Activated T-cell treated with anti-CD3 and anti-CD28 coated beads for 24 hours (primary cell): ENCODE data around the gene KLLN.
"Not testable (repeated sequence)": the region's sequence is repeated elsewhere in the genome, so short reads cannot be mapped to it uniquely, and the experiment has no call there.

Experiments
- DNase-seq: peaks from one replicate; pipeline ENCODE4 v3.0.0-alpha.2; 2020; ENCODE audit warnings: low read depth

The KLLN gene, protein sequence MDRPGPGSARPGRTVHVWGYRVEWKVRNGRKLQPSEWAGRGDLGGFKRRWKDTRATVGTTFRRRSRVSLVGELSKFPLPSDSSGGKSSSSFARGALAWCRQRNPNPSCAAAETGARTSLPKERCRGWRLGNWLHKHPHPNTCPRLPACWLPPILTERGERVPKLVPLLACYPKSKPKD

GRCh38 chr10:87863053-87863943 lies at the start of gene KLLN, which contains the start of gene PTEN:
TSS of gene KLLN (minus strand) at chr10:87863533. CDS start at chr10:87862487, 1,046 bp downstream.
TSS of gene PTEN (plus strand) at chr10:87863625. CDS start at chr10:87864470, 845 bp downstream.
- peak; percentile 78 for DNase-seq

GRCh38 chr10:87903396-87903795 lies 40.1 kb upstream of the KLLN start:
- DNase-seq, result not testable (repeated sequence)

DNA sequence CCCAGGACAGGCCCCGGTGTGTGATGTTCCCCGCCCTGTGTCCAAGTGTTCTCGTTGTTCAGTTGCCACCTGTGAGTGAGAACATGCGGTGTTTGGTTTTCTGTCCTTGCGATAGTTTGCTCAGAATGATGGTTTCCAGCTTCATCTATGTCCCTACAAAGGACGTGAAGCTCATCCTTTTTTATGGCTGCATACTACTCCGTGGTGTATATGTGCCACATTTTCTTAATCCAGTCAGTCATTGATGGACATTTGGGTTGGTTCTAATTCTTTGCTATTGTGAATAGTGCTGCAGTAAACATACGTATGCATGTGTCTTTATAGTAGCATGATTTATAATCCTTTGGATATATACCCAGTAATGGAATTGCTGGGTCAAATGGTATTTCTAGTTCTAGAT lies 34.6 kb upstream of the KLLN start:
- DNase-seq, result not testable (repeated sequence)

- no peak for DNase-seq
Observed at GRCh38 chr10:87896216-87896615, 32.9 kb upstream of the KLLN start.

GRCh38 chr10:87895430-87895829 lies 32.1 kb upstream of the KLLN start:
- DNase-seq, result no peak

DNA sequence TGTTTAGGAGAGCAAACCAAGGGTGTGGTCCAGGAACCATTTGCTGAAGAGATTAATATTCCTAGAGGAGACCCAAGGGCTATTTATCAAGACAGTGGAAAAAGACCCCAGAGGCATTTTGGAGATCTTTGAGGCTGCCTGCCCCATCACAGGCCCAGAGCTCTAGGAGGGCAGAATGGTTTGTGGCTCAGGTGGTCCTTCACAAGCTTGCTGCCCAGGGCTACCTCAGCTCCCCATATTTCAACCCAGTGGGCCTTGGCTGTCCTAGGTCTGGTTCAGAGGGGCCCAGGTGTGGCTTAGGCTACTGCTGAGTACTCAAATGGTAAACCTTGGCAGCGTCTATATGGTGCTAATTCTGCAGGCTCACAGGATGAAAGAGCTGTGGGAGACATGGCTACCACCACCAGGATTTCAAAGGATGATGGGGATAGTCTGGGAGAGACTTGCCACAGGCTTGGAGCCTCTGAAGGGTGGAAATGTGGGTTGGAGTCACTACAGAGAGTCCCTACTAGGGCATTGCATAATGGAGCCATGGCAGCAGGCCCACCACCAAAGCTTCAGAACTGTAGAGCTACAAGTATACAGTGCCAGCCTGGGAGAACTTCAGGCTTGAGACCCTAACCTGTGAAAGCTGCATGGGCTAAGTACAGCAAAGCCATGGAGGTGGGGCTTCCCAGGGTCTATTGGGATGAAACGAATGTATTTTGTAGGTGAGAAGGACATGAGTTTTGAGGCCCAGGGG lies 24.4 kb upstream of the KLLN start:
- DNase-seq, result no peak

GRCh38 chr10:87887146-87887545 lies 23.8 kb upstream of the KLLN start:
- no peak for DNase-seq

DNA sequence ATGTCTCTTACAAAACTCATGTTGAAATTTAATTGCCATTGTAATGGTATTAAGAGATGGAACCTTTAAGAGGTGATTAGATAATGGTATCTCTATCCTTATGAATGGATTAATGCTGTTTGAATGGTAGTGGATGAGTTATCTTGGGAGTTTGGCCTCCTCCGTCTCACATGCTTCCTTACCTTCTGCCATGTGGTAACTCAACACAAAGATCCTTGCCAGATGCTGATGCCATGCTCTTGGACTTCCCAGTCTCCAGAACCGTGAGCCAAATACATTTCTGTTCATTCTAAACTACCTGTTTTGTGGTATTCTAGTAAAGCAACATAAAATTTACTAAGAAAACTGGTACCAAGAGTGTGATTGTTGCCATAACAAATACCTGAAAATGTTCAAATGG lies 23.3 kb upstream of the KLLN start:
- DNase-seq, result no peak

- DNase-seq, result no peak
Observed at GRCh38 chr10:87882555-87883294, 19.4 kb upstream of the KLLN start.

DNA sequence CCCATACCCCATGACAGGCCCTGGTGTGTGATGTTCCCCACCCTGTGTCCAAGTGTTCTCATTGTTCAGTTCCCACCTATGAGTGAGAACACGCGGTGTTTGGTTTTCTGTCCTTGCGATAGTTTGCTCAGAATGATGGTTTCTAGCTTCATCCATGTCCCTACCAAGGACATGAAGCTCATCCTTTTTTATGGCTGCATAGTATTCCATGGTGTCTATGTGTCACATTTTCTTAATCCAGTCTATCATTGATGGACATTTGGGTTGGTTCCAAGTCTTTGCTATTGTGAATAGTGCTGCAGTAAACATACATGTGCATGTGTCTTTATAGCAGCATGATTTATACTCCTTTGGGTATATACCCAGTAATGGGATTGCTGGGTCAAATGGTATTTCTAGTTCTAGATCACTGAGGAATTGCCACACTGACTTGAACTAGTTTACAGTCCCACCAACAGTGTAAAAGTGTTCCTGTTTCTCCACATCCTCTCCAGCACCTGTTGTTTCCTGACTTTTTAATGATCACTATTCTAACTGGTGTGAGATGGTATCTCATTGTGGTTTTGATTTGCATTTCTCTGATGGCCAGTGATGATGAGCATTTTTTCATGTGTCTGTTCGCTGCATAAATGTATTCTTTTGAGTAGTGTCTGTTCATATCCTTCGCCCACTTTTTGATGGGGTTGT lies 18.2 kb upstream of the KLLN start:
- not testable (repeated sequence) for DNase-seq

DNA sequence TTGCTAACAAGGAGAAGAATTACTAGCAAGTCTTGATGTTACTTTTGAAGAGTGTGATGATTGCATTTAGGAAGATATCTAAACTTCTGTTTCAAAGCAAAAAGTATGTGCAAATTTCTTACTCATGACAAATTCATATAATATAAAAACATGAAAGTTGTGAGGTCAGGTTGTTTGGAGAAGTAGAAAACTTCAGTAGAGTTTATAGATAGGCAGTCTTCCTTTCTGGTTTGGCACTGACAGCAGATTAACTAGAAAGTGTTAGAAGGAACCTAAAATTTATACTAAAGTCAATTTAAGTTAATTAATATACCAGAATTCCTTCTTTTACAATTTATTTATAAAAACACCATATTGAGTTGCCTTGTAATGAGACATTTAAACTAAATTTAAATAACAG lies 17.0 kb upstream of the KLLN start:
- no peak for DNase-seq

DNA sequence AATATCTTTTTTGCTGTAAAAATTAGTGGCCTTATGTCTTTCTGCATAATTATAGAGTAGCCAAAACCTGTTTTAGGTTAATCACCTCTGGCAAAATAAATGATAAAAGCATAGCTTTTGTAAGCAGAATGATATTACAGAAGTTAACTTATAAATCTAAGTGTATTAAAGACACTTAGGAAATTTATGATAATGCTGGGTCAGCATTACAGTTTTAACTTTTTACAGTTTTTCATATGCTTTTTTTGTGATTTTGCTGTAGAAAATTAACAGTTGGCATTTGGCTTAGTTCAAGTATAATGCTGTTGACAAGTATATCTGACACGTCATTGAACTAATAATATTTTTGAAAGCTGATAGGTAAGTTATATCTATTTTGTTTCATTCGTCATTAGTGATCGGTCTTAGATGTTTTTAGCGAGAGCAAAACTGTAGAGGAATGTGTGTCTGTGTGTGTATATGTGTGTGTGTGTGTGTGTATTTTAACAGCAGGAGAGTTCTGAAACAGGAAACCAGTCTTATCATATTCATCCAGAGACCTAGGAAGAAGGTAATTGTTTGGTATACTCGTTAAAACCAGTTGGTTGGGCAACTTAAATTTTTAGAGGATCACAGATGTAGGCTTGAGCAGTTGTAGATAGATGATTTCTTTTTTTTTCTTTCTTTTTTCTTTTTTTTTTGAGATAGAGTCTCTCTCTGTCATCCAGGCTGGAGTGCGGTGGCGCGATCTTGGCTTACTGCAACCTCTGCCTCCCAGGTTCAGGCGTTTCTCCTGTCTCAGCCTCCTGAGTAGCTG lies 15.5 kb upstream of the KLLN start:
- DNase-seq, result no peak

DNA sequence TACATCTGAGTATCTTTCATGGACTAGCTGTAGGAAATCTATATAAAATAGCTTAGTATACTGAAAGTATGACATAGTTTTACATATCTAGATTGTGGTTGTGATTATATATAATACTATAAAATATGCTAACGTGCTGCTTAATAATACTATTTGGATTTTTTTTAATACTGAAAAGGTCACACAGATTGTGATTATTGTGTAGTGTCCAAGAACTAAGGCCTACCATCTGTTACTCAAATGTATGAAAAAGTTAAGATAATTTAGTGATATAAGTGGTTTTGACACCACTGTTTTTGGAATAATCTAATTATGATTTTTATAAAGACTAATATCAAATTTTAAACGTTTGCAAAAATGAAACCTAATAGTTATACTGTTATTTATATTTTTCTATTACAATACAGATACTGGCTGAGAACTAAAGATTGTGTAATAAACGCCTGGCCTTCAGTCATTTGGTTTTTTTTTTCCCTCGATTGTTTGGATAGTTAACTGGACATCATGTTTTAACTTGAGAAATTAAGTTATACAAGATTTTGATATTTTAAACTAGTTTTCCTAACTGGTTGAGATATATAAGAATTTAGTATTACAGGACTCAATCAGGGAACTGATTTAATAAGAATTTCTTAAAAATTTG lies 12.7 kb upstream of the KLLN start:
- no peak for DNase-seq

DNA sequence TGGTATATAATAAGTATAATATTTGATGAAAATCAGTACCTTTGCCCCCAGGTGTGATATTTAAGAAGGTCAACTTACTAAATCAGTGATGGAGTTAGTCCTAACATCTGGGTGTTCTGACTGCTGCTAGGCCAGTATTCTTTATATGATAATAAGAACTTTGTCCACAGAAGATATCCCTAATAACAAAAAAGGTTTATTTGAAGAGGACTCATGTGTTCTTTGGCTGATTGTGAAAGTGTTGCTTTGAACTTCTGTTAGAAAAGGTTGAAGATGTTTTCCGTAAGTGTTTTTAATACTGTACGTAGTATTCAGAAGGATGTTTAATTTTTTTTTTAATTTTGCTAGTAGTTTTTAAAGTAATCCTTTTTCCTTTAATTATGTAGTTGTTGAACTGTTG lies 10.3 kb upstream of the KLLN start:
- DNase-seq, result no peak

DNA sequence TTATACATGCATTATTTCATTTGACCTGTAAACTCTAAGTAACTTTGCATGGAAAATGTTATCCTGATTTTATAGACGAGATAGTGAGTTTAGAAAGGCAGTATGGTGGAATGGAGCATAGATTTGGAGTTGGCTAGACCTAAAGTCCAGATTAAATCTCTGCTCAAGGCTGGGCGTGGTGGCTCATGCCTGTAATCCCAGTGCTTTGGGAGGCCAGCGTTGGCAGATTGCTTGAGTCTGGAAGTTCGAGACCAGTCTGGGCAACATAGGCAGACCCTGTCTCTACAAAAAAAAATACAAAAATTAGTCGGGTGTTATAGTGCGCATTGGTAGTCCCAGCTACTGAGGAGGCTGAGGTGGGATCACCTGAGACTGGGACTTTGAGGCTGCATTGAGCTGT lies 9.5 kb upstream of the KLLN start:
- no peak for DNase-seq

DNA sequence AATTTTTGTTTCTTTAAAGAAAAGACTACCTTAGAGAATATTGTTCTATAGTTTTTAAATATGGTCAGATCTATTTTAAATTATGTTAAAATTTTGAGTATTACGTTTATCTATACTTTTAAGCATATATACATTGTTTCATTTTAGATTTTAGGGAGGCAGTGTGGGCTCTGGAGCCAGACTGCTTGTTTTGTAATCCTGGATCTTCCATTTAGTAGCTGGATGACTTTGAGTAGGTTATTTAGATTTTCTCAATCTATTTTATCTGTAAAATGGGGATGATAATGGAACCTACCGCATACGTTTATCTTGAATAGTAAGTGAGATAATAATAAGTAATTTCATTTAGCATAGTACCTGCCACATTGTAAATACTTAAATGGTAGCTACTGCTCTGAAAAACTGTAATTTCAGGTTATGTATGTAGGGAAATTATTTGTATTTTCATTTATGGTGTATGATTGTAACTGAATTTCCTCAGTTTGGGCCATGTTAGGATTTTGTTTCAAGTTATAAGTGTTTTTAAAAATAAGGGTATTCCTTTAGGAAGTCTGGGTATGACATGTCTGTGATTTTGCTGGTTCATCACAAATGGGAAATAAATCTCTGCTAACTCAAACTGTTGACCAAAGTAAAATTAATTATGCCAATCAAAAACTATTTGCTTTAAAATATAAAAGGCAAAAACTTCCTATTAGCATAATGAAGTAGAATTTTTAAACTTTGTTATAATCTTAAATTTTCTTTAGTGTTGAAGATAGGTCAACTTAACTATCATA lies 6.6 kb upstream of the KLLN start:
- DNase-seq, result no peak

DNA sequence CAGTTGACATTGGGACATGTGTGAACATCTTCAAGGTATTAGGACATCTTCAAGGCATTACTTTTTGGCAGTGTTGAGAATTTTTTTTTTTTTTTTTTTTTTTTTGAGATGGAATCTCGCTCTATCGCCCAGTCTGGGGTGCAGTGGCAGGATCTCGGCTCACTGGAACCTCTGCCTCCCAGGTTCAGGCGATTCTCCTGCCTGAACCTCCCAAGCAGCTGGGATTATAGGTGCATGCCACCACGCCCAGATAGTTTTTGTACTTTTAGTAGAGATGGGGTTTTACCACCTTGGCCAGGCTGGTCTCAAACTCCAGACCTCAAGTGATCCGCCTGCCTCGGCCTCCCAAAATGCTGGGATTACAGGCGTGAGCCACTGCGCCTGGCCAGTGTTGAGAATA lies 5.8 kb upstream of the KLLN start:
- DNase-seq, result not testable (repeated sequence)

- no peak for DNase-seq
Observed at GRCh38 chr10:87868277-87868676, 4.9 kb upstream of the KLLN start.

DNA sequence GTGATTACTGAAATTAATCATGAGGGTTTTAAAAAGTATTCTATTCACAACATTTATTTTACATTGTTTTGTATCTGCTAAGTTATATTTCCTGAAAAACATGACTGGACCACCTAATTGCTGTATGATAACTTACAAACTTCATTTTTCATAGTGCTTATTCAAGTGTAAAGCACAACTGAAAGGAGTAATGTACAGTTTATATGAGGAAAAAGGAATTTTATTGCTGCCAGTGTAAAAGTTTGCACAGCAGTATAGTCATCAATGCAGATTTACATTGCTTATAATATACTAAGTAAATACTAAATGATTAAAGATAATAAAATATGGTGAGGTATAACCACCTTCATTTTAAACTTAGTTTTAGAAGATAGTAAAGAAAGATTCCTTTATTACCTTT lies 4.1 kb upstream of the KLLN start:
- no peak for DNase-seq
